H9 (cell line): ENCODE results near the gene PPIF. TPM values are rescaled to one million over a fixed set of nuclear protein-coding genes. Genes with fewer than 3 reads are reported as not detected.
A peak's percentile ranks its signal among the peaks of the same experiment; 100 is the strongest.

ENCODE experiments used
- DNase-seq: peaks from one replicate; pipeline ENCODE4 v3.0.0-alpha.2; 2017
- H2AFZ ChIP-seq: one replicate; pipeline ENCODE4 v1.6.1; 2013; ENCODE audit warnings: mild to moderate bottlenecking, low read length, control low read depth, moderate library complexity
- H2AK5ac ChIP-seq: 2 replicates; pipeline ENCODE4 v1.6.1; 2013; ENCODE audit warnings: low read length, control low read depth, mixed read lengths; ENCODE audit not compliant: insufficient read length
- H2BK120ac ChIP-seq: one replicate; pipeline ENCODE4 v1.6.1; 2013; ENCODE audit warnings: low read depth, mild to moderate bottlenecking, low read length, control low read depth, inconsistent platforms; ENCODE audit not compliant: poor library complexity, severe bottlenecking
- H2BK12ac ChIP-seq: 2 replicates; pipeline ENCODE4 v1.6.1; 2013; ENCODE audit warnings: low read length, control low read depth, mixed read lengths, low read depth; ENCODE audit not compliant: insufficient read length
- H2BK15ac ChIP-seq: 2 replicates; pipeline ENCODE4 v1.6.1; 2013; ENCODE audit warnings: low read depth, low read length, control low read depth
- H2BK20ac ChIP-seq: one replicate; pipeline ENCODE4 v1.6.1; 2013; ENCODE audit warnings: low read depth, mild to moderate bottlenecking, low read length, control low read depth, inconsistent platforms; ENCODE audit not compliant: poor library complexity, severe bottlenecking
- H2BK5ac ChIP-seq: 2 replicates; pipeline ENCODE4 v1.6.1; 2013; ENCODE audit warnings: low read length, control low read depth, mixed read lengths; ENCODE audit not compliant: insufficient read length
- H3K14ac ChIP-seq: 2 replicates; pipeline ENCODE4 v1.6.1; 2013; ENCODE audit warnings: low read length, control low read depth; ENCODE audit not compliant: insufficient read depth
- H3K18ac ChIP-seq: 2 replicates; pipeline ENCODE4 v1.6.1; 2013; ENCODE audit warnings: low read depth, mild to moderate bottlenecking, mixed read lengths, low read length, control low read depth; ENCODE audit not compliant: insufficient read length
- H3K23ac ChIP-seq: 2 replicates; pipeline ENCODE4 v1.6.1; 2013; ENCODE audit warnings: low read length, control low read depth, mixed read lengths, low read depth; ENCODE audit not compliant: insufficient read length
- H3K23me2 ChIP-seq: 2 replicates; pipeline ENCODE4 v1.6.1; 2013; ENCODE audit warnings: low read depth, mild to moderate bottlenecking, mixed read lengths, low read length, control low read depth; ENCODE audit not compliant: insufficient read length, poor library complexity, severe bottlenecking
- H3K27ac ChIP-seq: 2 replicates; pipeline ENCODE4 v1.5.1; 2013; ENCODE audit warnings: low read length, control low read depth, mixed read lengths, low read depth; ENCODE audit not compliant: insufficient read length
- H3K27me3 ChIP-seq: 2 replicates; pipeline ENCODE4 v1.6.1; 2013; ENCODE audit warnings: low read length, control low read depth, inconsistent platforms; ENCODE audit not compliant: insufficient read depth
- H3K4ac ChIP-seq: 2 replicates; pipeline ENCODE4 v1.6.1; 2013; ENCODE audit warnings: low read depth, mild to moderate bottlenecking, control low read depth, inconsistent platforms, low read length, moderate library complexity
- H3K4me1 ChIP-seq: 2 replicates; pipeline ENCODE4 v1.6.1; 2013; ENCODE audit warnings: low read length, control low read depth, inconsistent platforms; ENCODE audit not compliant: insufficient read depth
- H3K4me2 ChIP-seq: 2 replicates; pipeline ENCODE4 v1.6.1; 2013; ENCODE audit warnings: low read length, control low read depth, mixed read lengths; ENCODE audit not compliant: insufficient read length, insufficient read depth
- H3K56ac ChIP-seq: 2 replicates; pipeline ENCODE4 v1.6.1; 2013; ENCODE audit warnings: low read depth, mild to moderate bottlenecking, mixed read lengths, low read length, control low read depth; ENCODE audit not compliant: insufficient read length
- H3K79me1 ChIP-seq: 2 replicates; pipeline ENCODE4 v1.6.1; 2013; ENCODE audit warnings: low read depth, mild to moderate bottlenecking, moderate library complexity, low read length, control low read depth, inconsistent platforms; ENCODE audit not compliant: insufficient read depth, poor library complexity, severe bottlenecking
- H3K79me2 ChIP-seq: 2 replicates; pipeline ENCODE4 v1.6.1; 2013; ENCODE audit warnings: low read length, control low read depth, inconsistent platforms; ENCODE audit not compliant: insufficient read depth
- H3K9ac ChIP-seq: 2 replicates; pipeline ENCODE4 v1.6.1; 2013; ENCODE audit warnings: low read length, control low read depth, mixed read lengths; ENCODE audit not compliant: insufficient read length; ENCODE audit errors: extremely low read depth
- H3K9me3 ChIP-seq: one replicate; pipeline ENCODE4 v1.6.1; 2013; ENCODE audit warnings: low read depth, low read length, inconsistent platforms; ENCODE audit not compliant: control insufficient read depth
- H3T11ph ChIP-seq: one replicate; pipeline ENCODE4 v1.6.1; 2013; ENCODE audit warnings: mild to moderate bottlenecking, low read length, control low read depth, inconsistent platforms
- H4K20me1 ChIP-seq: one replicate; pipeline ENCODE4 v1.6.1; 2013; ENCODE audit not compliant: control insufficient read depth, insufficient read length, insufficient read depth
- H4K5ac ChIP-seq: 2 replicates; pipeline ENCODE4 v1.6.1; 2013; ENCODE audit warnings: low read depth, mild to moderate bottlenecking, mixed read lengths, low read length, control low read depth; ENCODE audit not compliant: insufficient read length
- H4K8ac ChIP-seq: replicated peaks from 2 replicates; pipeline ENCODE4 v1.6.1; 2013; ENCODE audit warnings: low read length, control low read depth, mixed read lengths, low read depth; ENCODE audit not compliant: insufficient read length
- H4K91ac ChIP-seq: 2 replicates; pipeline ENCODE4 v1.6.1; 2013; ENCODE audit warnings: low read depth, mild to moderate bottlenecking, moderate library complexity, mixed read lengths, low read length, control low read depth; ENCODE audit not compliant: insufficient read length
- H3K27ac Mint-ChIP-seq, 3 experiments: 2 replicates in 2 of 3; 3 replicates in 1 of 3; pipeline ENCODE4 v1.8.0; 2020 to 2021; ENCODE audit warnings: mixed read lengths in 3 of 3, mild to moderate bottlenecking in 1 of 3, moderate library complexity in 1 of 3
- H3K27me3 Mint-ChIP-seq: 2 replicates; pipeline ENCODE4 v1.8.0; 2021; ENCODE audit warnings: low read depth, mild to moderate bottlenecking, moderate library complexity, mixed read lengths
- H3K36me3 Mint-ChIP-seq, 3 experiments: 2 replicates in 2 of 3; 3 replicates in 1 of 3; pipeline ENCODE4 v1.8.0; 2020 to 2021; ENCODE audit warnings: low read depth in 3 of 3, mixed read lengths in 3 of 3; ENCODE audit not compliant: insufficient read depth in 1 of 3
- H3K4me1 Mint-ChIP-seq, 2 experiments: 2 replicates each; pipeline ENCODE4 v1.8.0; 2020; ENCODE audit warnings: mixed read lengths in 2 of 2
- H3K4me3 Mint-ChIP-seq, 2 experiments: 2 replicates in 1 of 2; 3 replicates in 1 of 2; pipeline ENCODE4 v1.8.0; 2020 to 2021; ENCODE audit warnings: mild to moderate bottlenecking in 2 of 2, mixed read lengths in 2 of 2, moderate library complexity in 1 of 2
- H3K9me3 Mint-ChIP-seq, 2 experiments: 2 replicates in 1 of 2; 3 replicates in 1 of 2; pipeline ENCODE4 v1.8.0; 2020; ENCODE audit warnings: mild to moderate bottlenecking in 2 of 2, mixed read lengths in 2 of 2, moderate library complexity in 1 of 2
- CTCF ChIP-seq: fragments of 200-600 bp; sonication (generic); conservative IDR thresholded peaks from 3 replicates; pipeline ENCODE4 v1.8.0; 2021; ENCODE audit warnings: antibody characterized with exemption, mild to moderate bottlenecking
- WGBS: extraction: QIAGEN DNeasy Blood & Tissue Kit; methylation state at CpG from one replicate; pipeline ENCODE4 v1.1.7; 2013; ENCODE audit warnings: missing lambda C conversion rate, low lambda C conversion rate, mixed read lengths; ENCODE audit not compliant: insufficient read length; ENCODE audit errors: extremely low coverage; 5-methylcytosine and 5-hydroxymethylcytosine counted together
- total RNA-seq: library from RNA; stranded (reverse); gene quantifications from 2 replicates; pipeline ENCODE4 v1.2.1, GENCODE V29; 2021

PPIF gene
- total RNA-seq, 1 experiment from 2014 or later: 79.7 TPM

- Histone ChIP-seq H3K27ac (no peak overlapping the region), H4K8ac (no peak overlapping the region), H3K56ac (no peak overlapping the region), H3K9me3 (no peaks in the 10 kb centered on the region), H3K4me1 (no peaks in the 10 kb centered on the region), H4K20me1 (no peaks in the 10 kb centered on the region), H4K91ac (no peak overlapping the region), H3T11ph (no peak overlapping the region), H2BK15ac (no peak overlapping the region), H4K5ac (no peak overlapping the region), H2BK120ac (no peak overlapping the region), H3K18ac (no peak overlapping the region), H3K79me2 (no peaks in the 10 kb centered on the region), H2BK5ac (no peak overlapping the region), H2BK12ac (no peak overlapping the region), H2AFZ (no peak overlapping the region), H3K4me2 (no peak overlapping the region), H2AK5ac (no peak overlapping the region), H2BK20ac (no peak overlapping the region), H3K79me1 (no peaks in the 10 kb centered on the region), H3K27me3 (no peaks in the 10 kb centered on the region), H3K9ac (no peak overlapping the region), H3K14ac (no peak overlapping the region), H3K23ac (no peak overlapping the region), H3K23me2 (no peaks in the 10 kb centered on the region), H3K4ac (no peak overlapping the region)
- no peak for DNase-seq
- Mint-ChIP-seq H3K4me1 (no peaks in the 10 kb centered on the region), H3K4me3 (no peak overlapping the region), H3K9me3 (peaks cover 0 to 4% of the 10 kb centered on the region in 2 experiments; a peak in 1 of 5 replicates), H3K27ac (peak overlapping the region in 1 of 3 experiments; percentile 80; a peak in 1 of 7 replicates), H3K36me3 (peaks cover 25 to 34% (median 31%) of the 10 kb centered on the region in 3 experiments; a peak in 6 of 7 replicates), H3K27me3 (peaks cover 10% of the 10 kb centered on the region)
- no CpG with 5 or more reads among the region's 5 CpGs for WGBS
- no peak for TF ChIP-seq CTCF
Measured at GRCh38 chr10:79358811-79359210, 11.5 kb downstream of the PPIF start.
